ENCODE data around the gene PDCD5.

- TF ChIP-seq CTCF (IDR thresholded peaks at IDR 0.05): no peak
- TF ChIP-seq POLR2A (IDR thresholded peaks at IDR 0.05): no peak
- no peak for TF ChIP-seq POLR2AphosphoS5 (IDR thresholded peaks at IDR 0.05)
- TF ChIP-seq EP300 (IDR thresholded peaks at IDR 0.05): no peak
Observed at GRCh38 chr19:32540621-32541020, 40.4 kb upstream of the PDCD5 start.

Measured in sigmoid colon (tissue), 4 donors.